ENCODE data around the gene DLG2.

The DLG2 gene

GRCh38 chr11:83845797-83846196 lies 1781.3 kb downstream of the DLG2 start:
- H4K20me1 ChIP-seq (ENCODE audit: insufficient read depth, low read length), result no peaks in the 10 kb centered on the region
- no peaks in the 10 kb centered on the region for H3K27me3 ChIP-seq (ENCODE audit: low read depth, low read length)
- H3K4me2 ChIP-seq (ENCODE audit: low read length), result no peak overlapping the region
- no peaks in the 10 kb centered on the region for H3K9me3 ChIP-seq (ENCODE audit: insufficient read depth, low read length)
- H3K4me1 ChIP-seq (ENCODE audit: low read length), result no peaks in the 10 kb centered on the region
- no peak for TF ChIP-seq EZH2phosphoT487 (IDR thresholded peaks at IDR 0.05; ENCODE audit: low read depth)
- TF ChIP-seq, protein P1, sequence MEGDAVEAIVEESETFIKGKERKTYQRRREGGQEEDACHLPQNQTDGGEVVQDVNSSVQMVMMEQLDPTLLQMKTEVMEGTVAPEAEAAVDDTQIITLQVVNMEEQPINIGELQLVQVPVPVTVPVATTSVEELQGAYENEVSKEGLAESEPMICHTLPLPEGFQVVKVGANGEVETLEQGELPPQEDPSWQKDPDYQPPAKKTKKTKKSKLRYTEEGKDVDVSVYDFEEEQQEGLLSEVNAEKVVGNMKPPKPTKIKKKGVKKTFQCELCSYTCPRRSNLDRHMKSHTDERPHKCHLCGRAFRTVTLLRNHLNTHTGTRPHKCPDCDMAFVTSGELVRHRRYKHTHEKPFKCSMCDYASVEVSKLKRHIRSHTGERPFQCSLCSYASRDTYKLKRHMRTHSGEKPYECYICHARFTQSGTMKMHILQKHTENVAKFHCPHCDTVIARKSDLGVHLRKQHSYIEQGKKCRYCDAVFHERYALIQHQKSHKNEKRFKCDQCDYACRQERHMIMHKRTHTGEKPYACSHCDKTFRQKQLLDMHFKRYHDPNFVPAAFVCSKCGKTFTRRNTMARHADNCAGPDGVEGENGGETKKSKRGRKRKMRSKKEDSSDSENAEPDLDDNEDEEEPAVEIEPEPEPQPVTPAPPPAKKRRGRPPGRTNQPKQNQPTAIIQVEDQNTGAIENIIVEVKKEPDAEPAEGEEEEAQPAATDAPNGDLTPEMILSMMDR (IDR thresholded peaks at IDR 0.05; ENCODE audit: low read depth, low read length), result no peak
- H3K27ac ChIP-seq (ENCODE audit: low read length), result no peak overlapping the region
- H3K4me3 ChIP-seq (ENCODE audit: low read length), result no peak overlapping the region
- H2AFZ ChIP-seq (ENCODE audit: low read depth, low read length), result no peak overlapping the region
- H3K36me3 ChIP-seq (replicated peaks; ENCODE audit: low read depth, low read length), result no peaks in the 10 kb centered on the region
- H3K79me2 ChIP-seq (ENCODE audit: low read length), result no peaks in the 10 kb centered on the region
- H3K9ac ChIP-seq (ENCODE audit: low read length), result no peak overlapping the region

GRCh38 chr11:83840326-83840725 lies 1786.8 kb downstream of the DLG2 start:
- Histone ChIP-seq H3K27ac (ENCODE audit: low read length) (no peak overlapping the region), H3K4me2 (ENCODE audit: low read length) (no peak overlapping the region), H3K4me1 (ENCODE audit: low read length) (peaks cover 32% of the 10 kb centered on the region), H3K27me3 (ENCODE audit: low read depth, low read length) (no peaks in the 10 kb centered on the region), H3K79me2 (ENCODE audit: low read length) (no peaks in the 10 kb centered on the region), H3K9ac (ENCODE audit: low read length) (no peak overlapping the region), H3K4me3 (ENCODE audit: low read length) (no peak overlapping the region), H3K36me3 (replicated peaks; ENCODE audit: low read depth, low read length) (no peaks in the 10 kb centered on the region), H3K9me3 (ENCODE audit: insufficient read depth, low read length) (no peaks in the 10 kb centered on the region), H2AFZ (ENCODE audit: low read depth, low read length) (no peak overlapping the region), H4K20me1 (ENCODE audit: insufficient read depth, low read length) (no peaks in the 10 kb centered on the region)
- TF ChIP-seq EZH2phosphoT487 (IDR thresholded peaks at IDR 0.05; ENCODE audit: low read depth), result no peak
- TF ChIP-seq, protein P1 (IDR thresholded peaks at IDR 0.05; ENCODE audit: low read depth, low read length), result no peak

DNA sequence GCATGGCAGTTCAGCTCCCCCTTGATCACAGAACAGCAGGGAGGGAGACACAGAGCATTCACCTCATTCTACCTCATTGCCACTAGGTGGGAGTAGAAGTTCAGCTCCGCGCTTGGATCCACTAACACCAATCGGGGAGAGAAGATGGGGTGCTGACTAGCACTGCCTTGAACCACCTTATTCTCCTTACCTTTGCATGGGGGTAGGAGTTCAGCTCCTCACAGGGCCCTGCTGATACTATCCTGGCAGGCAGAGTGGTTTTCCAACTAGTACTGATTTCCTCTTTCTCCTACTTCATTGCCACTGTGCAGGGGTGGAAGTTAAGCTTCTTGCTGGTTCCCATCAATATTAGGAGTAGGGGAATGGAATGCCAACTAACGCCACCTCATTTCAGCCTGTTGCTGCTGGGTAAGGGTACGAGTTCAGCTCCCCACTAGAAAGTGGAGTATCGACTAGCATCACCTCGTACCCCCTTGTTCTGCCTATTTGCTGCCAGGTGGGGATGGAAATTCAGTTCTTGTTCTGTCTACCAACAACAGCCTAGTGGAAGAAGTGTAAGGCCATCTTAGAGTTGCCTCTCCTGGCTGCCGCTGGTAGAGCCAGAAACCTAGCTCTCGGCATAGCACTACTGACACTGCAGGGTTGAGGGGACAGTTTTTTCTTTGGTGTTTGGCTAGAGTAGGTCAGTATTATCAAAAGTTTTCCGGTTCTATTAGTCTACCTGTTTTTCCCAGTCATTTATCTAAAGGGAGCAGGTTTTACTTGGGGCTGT lies 1790.1 kb downstream of the DLG2 start:
- Histone ChIP-seq H3K4me1 (ENCODE audit: low read length) (peaks cover 45% of the 10 kb centered on the region), H2AFZ (ENCODE audit: low read depth, low read length) (peak overlapping the region; percentile 48), H3K9ac (ENCODE audit: low read length) (peak overlapping the region; percentile 22; the same call in 1 of the 2 replicates), H3K36me3 (replicated peaks; ENCODE audit: low read depth, low read length) (no peaks in the 10 kb centered on the region), H3K27ac (ENCODE audit: low read length) (peak overlapping the region; percentile 47), H3K79me2 (ENCODE audit: low read length) (no peaks in the 10 kb centered on the region), H3K4me3 (ENCODE audit: low read length) (0 out of 2 replicates have a peak overlapping the region, but pooled peaks have one; percentile 2), H3K27me3 (ENCODE audit: low read depth, low read length) (no peaks in the 10 kb centered on the region), H3K9me3 (ENCODE audit: insufficient read depth, low read length) (no peaks in the 10 kb centered on the region), H4K20me1 (ENCODE audit: insufficient read depth, low read length) (no peaks in the 10 kb centered on the region), H3K4me2 (ENCODE audit: low read length) (peak overlapping the region; percentile 39)
- no peak for TF ChIP-seq EZH2phosphoT487 (IDR thresholded peaks at IDR 0.05; ENCODE audit: low read depth)
- TF ChIP-seq, protein P1 (IDR thresholded peaks at IDR 0.05; ENCODE audit: low read depth, low read length), result peak; percentile 96

GRCh38 chr11:83836065-83836464 lies 1791.1 kb downstream of the DLG2 start:
- Histone ChIP-seq H3K79me2 (ENCODE audit: low read length) (no peaks in the 10 kb centered on the region), H3K9ac (ENCODE audit: low read length) (no peak overlapping the region), H2AFZ (ENCODE audit: low read depth, low read length) (peak overlapping the region; percentile 34), H3K36me3 (replicated peaks; ENCODE audit: low read depth, low read length) (no peaks in the 10 kb centered on the region), H3K4me1 (ENCODE audit: low read length) (peaks cover 45% of the 10 kb centered on the region), H3K4me3 (ENCODE audit: low read length) (no peak overlapping the region), H4K20me1 (ENCODE audit: insufficient read depth, low read length) (no peaks in the 10 kb centered on the region), H3K9me3 (ENCODE audit: insufficient read depth, low read length) (no peaks in the 10 kb centered on the region), H3K27me3 (ENCODE audit: low read depth, low read length) (no peaks in the 10 kb centered on the region), H3K4me2 (ENCODE audit: low read length) (peak overlapping the region; percentile 15), H3K27ac (ENCODE audit: low read length) (peak overlapping the region; percentile 47)
- TF ChIP-seq EZH2phosphoT487 (IDR thresholded peaks at IDR 0.05; ENCODE audit: low read depth), result no peak
- TF ChIP-seq, protein P1 (IDR thresholded peaks at IDR 0.05; ENCODE audit: low read depth, low read length), result no peak
